GM18951 (cell line): ENCODE measurements around the gene MUSK.

ENCODE experiments used
- POLR2A ChIP-seq: IDR thresholded peaks from 4 replicates; pipeline ENCODE4 v1.6.1; 2011; ENCODE audit warnings: mild to moderate bottlenecking; ENCODE audit not compliant: insufficient read length, insufficient read depth; ENCODE audit errors: extremely low read depth
- in situ Hi-C: fragments of 300-500 bp; cut with MboI; formaldehyde crosslinking; loops from one replicate; pipeline ENCODE4 v1.12.0; 2022; ENCODE audit warnings: low sequenced_read_pairs, mixed read lengths, inconsistent platforms; ENCODE audit not compliant: unreplicated experiment

Gene MUSK

GRCh38 chr9:110728058-110728457, 59.5 kb downstream of the MUSK start:
- TF ChIP-seq POLR2A, result no peak
- in situ Hi-C loops, result no loop called here

GRCh38 chr9:110729641-110730040, 61.0 kb downstream of the MUSK start:
- in situ Hi-C loops, result no loop called here
- no peak for TF ChIP-seq POLR2A

GRCh38 chr9:110731437-110732028, 62.9 kb downstream of the MUSK start:
- TF ChIP-seq POLR2A, result no peak
- in situ Hi-C loops, result no loop called here

GRCh38 chr9:110738982-110739381, 70.4 kb downstream of the MUSK start:
- in situ Hi-C loops, result no loop called here
- TF ChIP-seq POLR2A, result no peak

- no peak for TF ChIP-seq POLR2A
- in situ Hi-C loops, result no loop called here
These were observed 74.3 kb downstream of the MUSK start for GRCh38 chr9:110742741-110743371.

- TF ChIP-seq POLR2A, result no peak
- in situ Hi-C loops, result no loop called here
These were observed 76.3 kb downstream of the MUSK start for GRCh38 chr9:110744715-110745384.

GRCh38 chr9:110745676-110746075, 77.1 kb downstream of the MUSK start:
- in situ Hi-C loops, result no loop called here
- TF ChIP-seq POLR2A, result no peak

- in situ Hi-C loops, result no loop called here
- TF ChIP-seq POLR2A, result no peak
These were observed 77.8 kb downstream of the MUSK start for GRCh38 chr9:110746211-110746930.

- TF ChIP-seq POLR2A, result no peak
- in situ Hi-C loops, result no loop called here
These were observed 79.8 kb downstream of the MUSK start for GRCh38 chr9:110748251-110748893.

GRCh38 chr9:110750272-110750671, 81.7 kb downstream of the MUSK start:
- in situ Hi-C loops, result no loop called here
- TF ChIP-seq POLR2A, result no peak

GRCh38 chr9:110751971-110752370, 83.4 kb downstream of the MUSK start:
- no peak for TF ChIP-seq POLR2A
- in situ Hi-C loops, result no loop called here

- in situ Hi-C loops, result no loop called here
- no peak for TF ChIP-seq POLR2A
These were observed 84.2 kb downstream of the MUSK start for GRCh38 chr9:110752766-110753165.

- in situ Hi-C loops, result no loop called here
These were observed 85.2 kb downstream of the MUSK start for GRCh38 chr9:110753731-110754231.

More at GRCh38 chr9:110753731-110754231, 85.2 kb downstream of the MUSK start:
- no peak for TF ChIP-seq POLR2A
